ENCODE measurements around the gene NOTCH3. TPM values are rescaled to one million over a fixed set of nuclear protein-coding genes. Genes with fewer than 3 reads are reported as not detected.
A peak's percentile ranks its signal among the peaks of the same experiment; 100 is the strongest.

Gene NOTCH3
- total and polyA plus RNA-seq, 2 of the 8 experiments (the other 6 are each of a cell fraction or from before 2014, with no cell fraction given) = 37.5 to 107 TPM

DNA sequence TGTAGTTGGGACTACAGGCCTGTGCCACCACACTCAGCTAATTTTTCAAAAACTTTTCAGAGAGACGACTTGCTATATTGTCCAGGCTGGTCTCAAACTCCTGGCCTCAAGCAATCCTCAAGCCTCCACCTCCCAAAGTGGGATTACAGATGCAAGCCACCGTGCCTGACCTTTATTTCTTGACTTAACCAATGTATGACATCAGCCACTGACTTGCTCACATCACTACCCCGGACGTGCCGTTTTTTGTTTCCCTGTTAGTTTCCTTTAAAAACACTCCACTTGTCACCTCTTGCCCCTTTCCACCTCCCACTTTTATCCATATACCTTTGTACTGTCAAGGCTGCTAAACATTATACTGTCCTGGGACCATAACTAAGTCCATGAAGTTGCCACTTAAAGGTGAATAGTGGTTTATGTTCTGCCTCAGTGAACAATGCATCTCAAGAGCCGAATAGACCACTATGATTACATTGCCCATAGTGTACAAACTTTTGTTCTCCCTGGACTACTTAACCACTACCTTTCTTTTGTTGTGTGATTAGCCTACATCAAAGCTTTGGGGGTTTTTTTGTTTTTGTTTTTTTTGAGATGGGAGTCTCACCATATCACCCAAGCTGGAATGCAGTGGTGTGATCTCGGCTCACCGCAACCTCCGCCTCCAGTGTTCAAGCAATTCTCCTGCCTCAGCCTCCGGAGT, 33.8 kb upstream of the NOTCH3 start:
- 85% methylated on average over 10 of the region's 10 CpGs; no CpG with 5 or more reads in 1 of the 2 experiments for WGBS, 2 experiments (ENCODE audit: extremely low coverage in 1 of 2, insufficient coverage in 1 of 2, insufficient read length in 1 of 2, insufficient replicate concordance in 2 of 2, low coverage in 1 of 2, low lambda C conversion rate in 2 of 2, missing lambda C conversion rate in 1 of 2)
- POLR2A ChIA-PET (ENCODE audit: partially characterized antibody) = interaction anchor here (0.6 to 5.3 kb wide), 14 partner anchors 8 to 179 kb away, joined by 3 to 58 read pairs (median 4); partner anchors contain the start of genes AKAP8 and NOTCH3
- no peak for FAIRE-seq
- TF ChIP-seq SAP30 (IDR thresholded peaks at IDR 0.05; ENCODE audit: insufficient read depth, insufficient replicate concordance, low read length) (no peak), JUN (IDR thresholded peaks at IDR 0.05; ENCODE audit: low read depth, low read length) (no peak), GABPA (IDR thresholded peaks at IDR 0.05; ENCODE audit: borderline replicate concordance, insufficient read depth, low read length) (no peak), POLR2AphosphoS5 (IDR thresholded peaks at IDR 0.05; ENCODE audit: low read depth, low read length) (peak; percentile 72), POLR2A (IDR thresholded peaks at IDR 0.05; ENCODE audit: control extremely low read depth in 1 of 2, low read depth in 2 of 2, low read length in 2 of 2) (peak in 1 of 2 experiments; percentile 32; a peak in 1 of 3 replicates), CBX8 (IDR thresholded peaks at IDR 0.05; ENCODE audit: borderline replicate concordance, low read depth, low read length) (no peak), RNF2 (IDR thresholded peaks at IDR 0.05; ENCODE audit: borderline replicate concordance, low read depth, low read length, missing control alignments, poor library complexity, severe bottlenecking) (no peak), TBP (IDR thresholded peaks at IDR 0.05; ENCODE audit: low read depth, low read length) (no peak), YY1 (IDR thresholded peaks at IDR 0.05; ENCODE audit: low read depth, low read length) (no peak), POU5F1 (IDR thresholded peaks at IDR 0.05; ENCODE audit: low read depth, low read length) (no peak)
- TF ChIP-seq, protein P1, sequence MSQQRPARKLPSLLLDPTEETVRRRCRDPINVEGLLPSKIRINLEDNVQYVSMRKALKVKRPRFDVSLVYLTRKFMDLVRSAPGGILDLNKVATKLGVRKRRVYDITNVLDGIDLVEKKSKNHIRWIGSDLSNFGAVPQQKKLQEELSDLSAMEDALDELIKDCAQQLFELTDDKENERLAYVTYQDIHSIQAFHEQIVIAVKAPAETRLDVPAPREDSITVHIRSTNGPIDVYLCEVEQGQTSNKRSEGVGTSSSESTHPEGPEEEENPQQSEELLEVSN (IDR thresholded peaks at IDR 0.05) = no peak

More for the DNA sequence above, 33.8 kb upstream of the NOTCH3 start:
- peaks cover 2 to 13% of the 10 kb centered on the region in 2 experiments for H4K20me1 ChIP-seq (replicated peaks in 1 of 2; ENCODE audit: control insufficient read depth in 1 of 2, insufficient read depth in 2 of 2, low read length in 2 of 2)
- H2AFZ ChIP-seq (ENCODE audit: low read length) = no peak overlapping the region
- H3K23me2 ChIP-seq (ENCODE audit: low read depth, low read length) = peaks cover 9% of the 10 kb centered on the region; the same call in 1 of the 2 replicates
- H3K27me3 ChIP-seq (replicated peaks in 1 of 4; ENCODE audit: control insufficient read depth in 3 of 4, extremely low read depth in 1 of 4, insufficient read depth in 3 of 4, low read length in 3 of 4) = no peaks in the 10 kb centered on the region
- H2BK120ac ChIP-seq (replicated peaks; ENCODE audit: low read depth, low read length) = no peak overlapping the region
- H2BK5ac ChIP-seq (ENCODE audit: low read depth, low read length) = no peak overlapping the region
- H3K56ac ChIP-seq (replicated peaks; ENCODE audit: insufficient read length, low read depth, low read length) = no peak overlapping the region
- no peak overlapping the region for H3K14ac ChIP-seq (ENCODE audit: insufficient read length)
- CTCF ChIA-PET (ENCODE audit: partially characterized antibody) = interaction anchor here (0.9 to 4.9 kb wide), 4 partner anchors 10 to 38 kb away, joined by 3 to 49 read pairs (median 4); no protein-coding TSS in a partner anchor
- H4K8ac ChIP-seq (ENCODE audit: extremely low read depth, insufficient read depth, low read length) = no peak overlapping the region; the same call in 1 of the 2 replicates
- no peak overlapping the region for H2BK15ac ChIP-seq (ENCODE audit: low read length)
- H3K27ac ChIP-seq (ENCODE audit: low read depth, low read length) = no peak overlapping the region
- peaks cover 2 to 9% (median 5%) of the 10 kb centered on the region in 4 experiments; a peak in 6 of 7 replicates for H3K4me1 ChIP-seq (replicated peaks in 1 of 4; ENCODE audit: control insufficient read depth in 3 of 4, insufficient read depth in 4 of 4, low read length in 3 of 4)
- no peak overlapping the region for H3K4me3 ChIP-seq (ENCODE audit: extremely low read depth in 1 of 4, insufficient read depth in 2 of 4, low read depth in 3 of 4, low read length in 4 of 4)
- peaks cover 0 to 4% of the 10 kb centered on the region in 2 experiments; a peak in 1 of 4 replicates for H3K79me2 ChIP-seq (ENCODE audit: control insufficient read depth in 1 of 2, insufficient read depth in 2 of 2, low read length in 2 of 2)
- H3K4me2 ChIP-seq (ENCODE audit: insufficient read depth in 1 of 2, low read depth in 2 of 2, low read length in 2 of 2) = no peak overlapping the region
- no peak overlapping the region for H3K4ac ChIP-seq (replicated peaks; ENCODE audit: insufficient read length, low read depth, low read length)
- no peak overlapping the region for H2AK5ac ChIP-seq (ENCODE audit: low read depth, low read length)
- no peak for DNase-seq (ENCODE audit: low read depth in 1 of 2, low spot score in 2 of 2)
- no peak overlapping the region for H2BK20ac ChIP-seq (ENCODE audit: low read length)
- no peak overlapping the region for H4K5ac ChIP-seq (ENCODE audit: insufficient read length, low read depth, low read length)
- H3K23ac ChIP-seq (ENCODE audit: insufficient read length) = no peak overlapping the region
- no peaks in the 10 kb centered on the region for H3K9me3 ChIP-seq (ENCODE audit: insufficient read depth in 2 of 2, low read depth in 1 of 2, low read length in 1 of 2)
- H3K18ac ChIP-seq (ENCODE audit: extremely low read depth, low read length) = no peak overlapping the region
- no peak overlapping the region for H2BK12ac ChIP-seq (ENCODE audit: low read depth, low read length)
- H3K9ac ChIP-seq (replicated peaks in 1 of 4; ENCODE audit: extremely low read depth in 1 of 4, low read depth in 3 of 4, low read length in 3 of 4) = no peak overlapping the region
- 0 out of 2 replicates have a peak, but pooled peaks cover 2% of the 10 kb centered on the region for H3K79me1 ChIP-seq (ENCODE audit: low read depth, low read length)
- H4K91ac ChIP-seq (replicated peaks; ENCODE audit: insufficient read length, low read length) = no peak overlapping the region
- peaks cover 13 to 33% (median 21%) of the 10 kb centered on the region in 4 experiments for H3K36me3 ChIP-seq (ENCODE audit: control insufficient read depth in 2 of 4, insufficient read depth in 4 of 4, low read length in 3 of 4)

All from H1 (cell line).